Measurements from ENCODE around the gene RAET1L. TPM values are rescaled to one million over a fixed set of nuclear protein-coding genes. Genes with fewer than 3 reads are reported as not detected.
"Not testable (repeated sequence)": the region's sequence is repeated elsewhere in the genome, so short reads cannot be mapped to it uniquely, and the experiment has no call there.

RAET1L gene
- total and polyA plus RNA-seq, 2 donors (not counting 1 experiment from before 2014, with no cell fraction given) = not detected

DNA sequence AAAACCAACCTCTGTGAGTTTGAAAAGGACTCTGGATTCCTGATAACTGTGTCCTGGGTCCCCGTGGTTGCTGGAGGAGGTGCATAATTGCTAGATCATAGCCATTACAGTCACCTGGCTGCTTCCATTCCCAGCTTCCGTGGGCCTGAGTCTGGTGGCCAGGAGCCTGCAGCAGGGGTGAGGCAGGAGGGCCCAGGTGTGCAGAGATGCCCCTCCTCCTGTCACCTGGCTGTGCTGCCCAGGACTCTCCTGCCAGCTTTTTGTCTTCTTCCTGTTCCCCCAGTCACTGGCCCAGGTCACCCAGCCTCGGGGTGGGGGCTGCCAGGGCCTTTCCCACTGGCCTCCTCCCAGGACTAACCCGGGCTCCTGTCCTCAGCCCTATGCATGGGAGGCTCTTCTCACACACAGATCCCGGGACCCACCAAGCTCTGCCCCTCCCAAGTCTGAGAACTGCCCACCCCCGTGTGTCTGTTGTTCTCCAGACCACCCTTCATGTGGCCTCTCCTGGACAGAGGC, 30.0 kb downstream of the RAET1L start:
- Histone ChIP-seq H2AFZ (ENCODE audit: insufficient read depth, low read depth, low read length, poor library complexity, severe bottlenecking) (no peak overlapping the region), H3K4me1 (ENCODE audit: control insufficient read depth in 2 of 2, insufficient read depth in 2 of 2, low read length in 2 of 2) (peaks cover 15 to 21% of the 10 kb centered on the region in 2 donors), H3K9me3 (ENCODE audit: control extremely low read depth in 1 of 3, control insufficient read depth in 2 of 3, insufficient read depth in 1 of 3, low read length in 2 of 3) (peaks cover 0 to 8% (median 0%) of the 10 kb centered on the region in 3 donors), H3K79me2 (ENCODE audit: control insufficient read depth, insufficient read depth, low read length) (no peaks in the 10 kb centered on the region), H3K9ac (ENCODE audit: low read length) (no peak overlapping the region), H3K27me3 (replicated peaks in 1 of 4; ENCODE audit: control extremely low read depth in 1 of 4, control insufficient read depth in 3 of 4, insufficient read depth in 4 of 4, low read length in 3 of 4) (peaks cover 0 to 50% (median 25%) of the 10 kb centered on the region in 4 experiments), H3K4me2 (replicated peaks; ENCODE audit: low read depth, low read length, poor library complexity, severe bottlenecking) (no peak overlapping the region), H3K4me3 (ENCODE audit: control extremely low read depth in 1 of 5, extremely low read depth in 1 of 5, insufficient read depth in 1 of 5, low read depth in 2 of 5, low read length in 4 of 5) (no peak overlapping the region), H3K36me3 (replicated peaks in 1 of 2; ENCODE audit: control extremely low read depth in 1 of 2, control insufficient read depth in 1 of 2, extremely low read depth in 1 of 2, insufficient read depth in 2 of 2, low read length in 1 of 2) (no peaks in the 10 kb centered on the region), H4K20me1 (ENCODE audit: control insufficient read depth, insufficient read depth, low read length, poor library complexity, severe bottlenecking) (peaks cover 5% of the 10 kb centered on the region), H3K27ac (ENCODE audit: low read length in 2 of 2) (no peak overlapping the region)
- POLR2A ChIA-PET = no interaction called here
- CTCF ChIA-PET = no interaction called here
- Mint-ChIP-seq H3K27me3 (peaks cover 53% of the 10 kb centered on the region), H3K4me1 (peaks cover 15% of the 10 kb centered on the region), H3K27ac (no peak overlapping the region), H3K4me3 (no peak overlapping the region), H3K9me3 (ENCODE audit: insufficient read depth) (no peaks in the 10 kb centered on the region)
- intact Hi-C loops (cut with micrococcal nuclease) = no loop called here
- TF ChIP-seq EZH2 (IDR thresholded peaks at IDR 0.05; ENCODE audit: borderline replicate concordance, insufficient read depth, low read depth, low read length, poor library complexity, severe bottlenecking) = no peak
- TF ChIP-seq, protein P1, sequence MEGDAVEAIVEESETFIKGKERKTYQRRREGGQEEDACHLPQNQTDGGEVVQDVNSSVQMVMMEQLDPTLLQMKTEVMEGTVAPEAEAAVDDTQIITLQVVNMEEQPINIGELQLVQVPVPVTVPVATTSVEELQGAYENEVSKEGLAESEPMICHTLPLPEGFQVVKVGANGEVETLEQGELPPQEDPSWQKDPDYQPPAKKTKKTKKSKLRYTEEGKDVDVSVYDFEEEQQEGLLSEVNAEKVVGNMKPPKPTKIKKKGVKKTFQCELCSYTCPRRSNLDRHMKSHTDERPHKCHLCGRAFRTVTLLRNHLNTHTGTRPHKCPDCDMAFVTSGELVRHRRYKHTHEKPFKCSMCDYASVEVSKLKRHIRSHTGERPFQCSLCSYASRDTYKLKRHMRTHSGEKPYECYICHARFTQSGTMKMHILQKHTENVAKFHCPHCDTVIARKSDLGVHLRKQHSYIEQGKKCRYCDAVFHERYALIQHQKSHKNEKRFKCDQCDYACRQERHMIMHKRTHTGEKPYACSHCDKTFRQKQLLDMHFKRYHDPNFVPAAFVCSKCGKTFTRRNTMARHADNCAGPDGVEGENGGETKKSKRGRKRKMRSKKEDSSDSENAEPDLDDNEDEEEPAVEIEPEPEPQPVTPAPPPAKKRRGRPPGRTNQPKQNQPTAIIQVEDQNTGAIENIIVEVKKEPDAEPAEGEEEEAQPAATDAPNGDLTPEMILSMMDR (IDR thresholded peaks at IDR 0.05) = no peak
- WGBS (ENCODE audit: insufficient coverage) = 86% methylated on average over 6 of the region's 6 CpGs
- DNase-seq (no peak), ATAC-seq (ENCODE audit: low read depth) (no peak)

DNA sequence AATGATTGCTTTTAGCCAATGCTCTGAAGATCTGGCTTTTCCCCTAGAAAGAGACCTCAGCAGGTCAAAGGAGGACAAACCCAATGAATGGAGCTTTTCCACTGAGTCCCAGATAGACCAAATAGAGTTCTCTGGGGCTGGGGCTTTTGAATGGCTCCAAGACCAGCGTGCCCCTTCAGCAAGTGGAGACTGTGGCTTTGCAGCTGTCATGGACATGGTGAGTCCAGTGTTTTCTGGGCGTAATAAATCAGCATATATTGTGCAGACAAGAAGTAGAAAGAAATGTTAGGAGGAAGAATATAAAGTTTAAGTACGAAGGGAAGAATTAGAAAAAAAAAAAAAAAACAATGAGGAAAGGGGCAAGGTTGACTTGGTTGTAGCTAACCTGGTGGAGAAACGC, 33.5 kb downstream of the RAET1L start:
- no peak for ATAC-seq (ENCODE audit: low read depth)
- Histone ChIP-seq H3K4me1 (ENCODE audit: control insufficient read depth in 2 of 2, insufficient read depth in 2 of 2, low read length in 2 of 2) (peaks cover 29 to 38% of the 10 kb centered on the region in 2 donors), H3K9ac (ENCODE audit: low read length) (no peak overlapping the region), H2AFZ (ENCODE audit: insufficient read depth, low read depth, low read length, poor library complexity, severe bottlenecking) (no peak overlapping the region), H3K9me3 (ENCODE audit: control extremely low read depth in 1 of 3, control insufficient read depth in 2 of 3, insufficient read depth in 1 of 3, low read length in 2 of 3) (peaks cover 0 to 36% (median 13%) of the 10 kb centered on the region in 3 donors), H3K79me2 (ENCODE audit: control insufficient read depth, insufficient read depth, low read length) (no peaks in the 10 kb centered on the region), H4K20me1 (ENCODE audit: control insufficient read depth, insufficient read depth, low read length, poor library complexity, severe bottlenecking) (peaks cover 5% of the 10 kb centered on the region), H3K36me3 (replicated peaks in 1 of 2; ENCODE audit: control extremely low read depth in 1 of 2, control insufficient read depth in 1 of 2, extremely low read depth in 1 of 2, insufficient read depth in 2 of 2, low read length in 1 of 2) (no peaks in the 10 kb centered on the region), H3K27me3 (replicated peaks in 1 of 4; ENCODE audit: control extremely low read depth in 1 of 4, control insufficient read depth in 3 of 4, insufficient read depth in 4 of 4, low read length in 3 of 4) (peaks cover 0 to 78% (median 56%) of the 10 kb centered on the region in 4 experiments), H3K4me2 (replicated peaks; ENCODE audit: low read depth, low read length, poor library complexity, severe bottlenecking) (no peak overlapping the region), H3K27ac (ENCODE audit: low read length in 2 of 2) (no peak overlapping the region), H3K4me3 (ENCODE audit: control extremely low read depth in 1 of 5, extremely low read depth in 1 of 5, insufficient read depth in 1 of 5, low read depth in 2 of 5, low read length in 4 of 5) (no peak overlapping the region)
- intact Hi-C loops (cut with micrococcal nuclease) = loop anchor here (2.0 kb wide), 1 partner anchor 13 kb away; no protein-coding TSS in a partner anchor
- Mint-ChIP-seq H3K4me3 (peak overlapping the region; percentile 90), H3K4me1 (peaks cover 31% of the 10 kb centered on the region), H3K27me3 (peaks cover 73% of the 10 kb centered on the region), H3K9me3 (ENCODE audit: insufficient read depth) (no peaks in the 10 kb centered on the region), H3K27ac (no peak overlapping the region)
- ChIA-PET POLR2A (no interaction called here), CTCF (interaction anchor here (2.4 kb wide), 1 partner anchor 25 kb away, joined by 8 read pairs; no protein-coding TSS in a partner anchor)
- TF ChIP-seq EZH2 (IDR thresholded peaks at IDR 0.05; ENCODE audit: borderline replicate concordance, insufficient read depth, low read depth, low read length, poor library complexity, severe bottlenecking) = no peak
- TF ChIP-seq, protein P1 (IDR thresholded peaks at IDR 0.05) = no peak
- WGBS (ENCODE audit: insufficient coverage) = 36% methylated on average over 4 of the region's 4 CpGs
- no peak for DNase-seq

DNA sequence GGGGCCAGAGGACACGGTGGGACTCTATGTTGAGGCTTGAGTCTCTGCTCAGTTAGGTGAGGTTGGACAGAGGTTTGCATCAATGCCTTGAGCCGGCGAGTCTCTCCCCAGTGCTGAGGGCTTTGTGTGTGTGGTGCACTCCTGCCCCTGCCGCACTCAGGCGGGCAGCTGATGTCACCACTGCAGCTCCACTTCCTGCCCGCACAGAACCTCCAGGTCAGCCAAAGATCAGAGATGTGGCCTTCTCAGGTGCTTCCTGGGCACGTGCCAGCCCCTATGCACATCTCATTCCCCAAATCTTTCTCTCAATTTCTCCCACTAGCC, 33.9 kb downstream of the RAET1L start:
- Histone ChIP-seq H3K4me1 (ENCODE audit: control insufficient read depth in 2 of 2, insufficient read depth in 2 of 2, low read length in 2 of 2) (peaks cover 29 to 38% of the 10 kb centered on the region in 2 donors), H3K4me3 (ENCODE audit: control extremely low read depth in 1 of 5, extremely low read depth in 1 of 5, insufficient read depth in 1 of 5, low read depth in 2 of 5, low read length in 4 of 5) (peak overlapping the region in 3 of 5 experiments; percentile 55 to 68 (median 63)), H3K4me2 (replicated peaks; ENCODE audit: low read depth, low read length, poor library complexity, severe bottlenecking) (peak overlapping the region; percentile 99), H3K9ac (ENCODE audit: low read length) (peak overlapping the region; percentile 71), H3K27me3 (replicated peaks in 1 of 4; ENCODE audit: control extremely low read depth in 1 of 4, control insufficient read depth in 3 of 4, insufficient read depth in 4 of 4, low read length in 3 of 4) (peaks cover 0 to 82% (median 60%) of the 10 kb centered on the region in 4 experiments), H3K9me3 (ENCODE audit: control extremely low read depth in 1 of 3, control insufficient read depth in 2 of 3, insufficient read depth in 1 of 3, low read length in 2 of 3) (peaks cover 0 to 38% (median 13%) of the 10 kb centered on the region in 3 donors)
- CTCF ChIA-PET = interaction anchor here (1.2 to 2.4 kb wide), 3 partner anchors 26 to 57 kb away, joined by 3 to 8 read pairs (median 4); no protein-coding TSS in a partner anchor
- peak overlapping the region; percentile 46 for H3K27ac Mint-ChIP-seq
- DNase-seq (peak; percentile 47), ATAC-seq (ENCODE audit: low read depth) (peak; percentile 64)
- POLR2A ChIA-PET; H3K79me2 ChIP-seq (ENCODE audit: control insufficient read depth, insufficient read depth, low read length); H3K9me3 Mint-ChIP-seq (ENCODE audit: insufficient read depth); H4K20me1 ChIP-seq (ENCODE audit: control insufficient read depth, insufficient read depth, low read length, poor library complexity, severe bottlenecking); H3K27ac ChIP-seq (ENCODE audit: low read length in 2 of 2); H2AFZ ChIP-seq (ENCODE audit: insufficient read depth, low read depth, low read length, poor library complexity, severe bottlenecking); H3K36me3 ChIP-seq (replicated peaks in 1 of 2; ENCODE audit: control extremely low read depth in 1 of 2, control insufficient read depth in 1 of 2, extremely low read depth in 1 of 2, insufficient read depth in 2 of 2, low read length in 1 of 2): not testable (repeated sequence)
- peaks cover 73% of the 10 kb centered on the region for H3K27me3 Mint-ChIP-seq
- peak overlapping the region; percentile 90 for H3K4me3 Mint-ChIP-seq
- no CpG with 5 or more reads among the region's 7 CpGs for WGBS (ENCODE audit: insufficient coverage)
- intact Hi-C loops (cut with micrococcal nuclease) = loop anchor here (2.0 kb wide), 1 partner anchor 13 kb away; no protein-coding TSS in a partner anchor
- peaks cover 31% of the 10 kb centered on the region for H3K4me1 Mint-ChIP-seq

Measured in B cell (primary cell).